Activated CD4-positive, alpha-beta memory T cell treated with anti-CD3 and anti-CD28 coated beads for 36 hours (primary cell): Measurements from ENCODE around the gene ABLIM3. TPM values are rescaled to one million over a fixed set of nuclear protein-coding genes. Genes with fewer than 3 reads are reported as not detected.

Experiments used
- CTCF ChIA-PET: fragments of 350-600 bp; sonication (Branson Sonifier 250); formaldehyde crosslinking; loops from one replicate; lab custom pipeline; 2021; ENCODE audit warnings: antibody characterized with exemption, inconsistent platforms; lab: Charles Lee
- POLR2A ChIA-PET: fragments of 350-600 bp; sonication (Branson Sonifier 250); formaldehyde crosslinking; loops from one replicate; lab custom pipeline; 2021; ENCODE audit warnings: antibody characterized with exemption; lab: Charles Lee
- DNase-seq: peaks from one replicate; pipeline ENCODE4 v3.0.0-alpha.2; 2020
- H3K27ac Mint-ChIP-seq: one replicate; pipeline ENCODE4 v1.8.0; 2021; ENCODE audit warnings: mixed read lengths
- H3K27me3 Mint-ChIP-seq: one replicate; pipeline ENCODE4 v1.8.0; 2021; ENCODE audit warnings: mixed read lengths
- H3K36me3 Mint-ChIP-seq: one replicate; pipeline ENCODE4 v1.8.0; 2021; ENCODE audit warnings: mixed read lengths
- H3K4me1 Mint-ChIP-seq: one replicate; pipeline ENCODE4 v1.8.0; 2021; ENCODE audit warnings: low read depth, mixed read lengths
- H3K4me3 Mint-ChIP-seq: one replicate; pipeline ENCODE4 v1.8.0; 2021; ENCODE audit warnings: mild to moderate bottlenecking, mixed read lengths
- H3K9me3 Mint-ChIP-seq: one replicate; pipeline ENCODE4 v1.8.0; 2021; ENCODE audit warnings: mixed read lengths
- intact Hi-C: fragments of 100-400 bp; cut with micrococcal nuclease; formaldehyde crosslinking; loops from one replicate; pipeline ENCODE4 v1.15.1; 2023
- total RNA-seq, 2 experiments: library from RNA; stranded (reverse); gene quantifications; one replicate each; pipeline ENCODE4 v1.2.3, GENCODE V29; 2021

ABLIM3 gene
- total RNA-seq, 2 experiments from 2014 or later, result 0.10 to 0.24 TPM

GRCh38 chr5:149202910-149203451, 61.7 kb downstream of the ABLIM3 start:
- H3K4me3 Mint-ChIP-seq, result no peak overlapping the region
- H3K4me1 Mint-ChIP-seq, result no peaks in the 10 kb centered on the region
- no peaks in the 10 kb centered on the region for H3K9me3 Mint-ChIP-seq
- no peak for DNase-seq
- no peaks in the 10 kb centered on the region for H3K27me3 Mint-ChIP-seq
- intact Hi-C loops, result no loop called here
- no peaks in the 10 kb centered on the region for H3K36me3 Mint-ChIP-seq
- CTCF ChIA-PET, result no interaction called here
- H3K27ac Mint-ChIP-seq, result no peak overlapping the region
- POLR2A ChIA-PET, result no interaction called here

GRCh38 chr5:149203921-149204441, 62.7 kb downstream of the ABLIM3 start:
- DNase-seq, result no peak
- intact Hi-C loops, result no loop called here
- no peaks in the 10 kb centered on the region for H3K36me3 Mint-ChIP-seq
- no peak overlapping the region for H3K27ac Mint-ChIP-seq
- POLR2A ChIA-PET, result no interaction called here
- no peak overlapping the region for H3K4me3 Mint-ChIP-seq
- H3K27me3 Mint-ChIP-seq, result no peaks in the 10 kb centered on the region
- CTCF ChIA-PET, result no interaction called here
- no peaks in the 10 kb centered on the region for H3K9me3 Mint-ChIP-seq
- no peaks in the 10 kb centered on the region for H3K4me1 Mint-ChIP-seq

- no peak for DNase-seq
- ChIA-PET CTCF (no interaction called here), POLR2A (no interaction called here)
- no peak overlapping the region for H3K4me3 Mint-ChIP-seq
- intact Hi-C loops, result no loop called here
- no peaks in the 10 kb centered on the region for H3K36me3 Mint-ChIP-seq
- H3K27me3 Mint-ChIP-seq, result no peaks in the 10 kb centered on the region
- no peaks in the 10 kb centered on the region for H3K9me3 Mint-ChIP-seq
- no peak overlapping the region for H3K27ac Mint-ChIP-seq
- no peaks in the 10 kb centered on the region for H3K4me1 Mint-ChIP-seq
These were observed 64.6 kb downstream of the ABLIM3 start for GRCh38 chr5:149205625-149206523.

GRCh38 chr5:149206524-149207141, 65.3 kb downstream of the ABLIM3 start:
- DNase-seq, result no peak
- Mint-ChIP-seq H3K27me3 (no peaks in the 10 kb centered on the region), H3K4me1 (peaks cover 1% of the 10 kb centered on the region), H3K4me3 (no peak overlapping the region), H3K27ac (no peak overlapping the region), H3K9me3 (no peaks in the 10 kb centered on the region), H3K36me3 (no peaks in the 10 kb centered on the region)
- intact Hi-C loops, result no loop called here
- ChIA-PET POLR2A (no interaction called here), CTCF (interaction anchor here (1.0 kb wide), 1 partner anchor 65 kb away, joined by 3 read pairs; the partner anchor contains the start of gene ABLIM3)

- POLR2A ChIA-PET, result no interaction called here
- H3K27me3 Mint-ChIP-seq, result no peaks in the 10 kb centered on the region
These were observed 66.5 kb downstream of the ABLIM3 start for GRCh38 chr5:149207831-149208230.

GRCh38 chr5:149210225-149210624, 68.9 kb downstream of the ABLIM3 start:
- no peak overlapping the region for H3K4me3 Mint-ChIP-seq
- POLR2A ChIA-PET, result no interaction called here
- intact Hi-C loops, result no loop called here
- DNase-seq, result no peak
- H3K4me1 Mint-ChIP-seq, result peaks cover 9% of the 10 kb centered on the region
- H3K36me3 Mint-ChIP-seq, result no peaks in the 10 kb centered on the region
- H3K27ac Mint-ChIP-seq, result no peak overlapping the region
- H3K9me3 Mint-ChIP-seq, result no peaks in the 10 kb centered on the region
- no peaks in the 10 kb centered on the region for H3K27me3 Mint-ChIP-seq
- CTCF ChIA-PET, result interaction anchor here (0.6 kb wide), 1 partner anchor 416 kb away, joined by 3 read pairs; no protein-coding TSS in a partner anchor

More at GRCh38 chr5:149207831-149208230, 66.5 kb downstream of the ABLIM3 start:
- Mint-ChIP-seq H3K4me3 (no peak overlapping the region), H3K9me3 (no peaks in the 10 kb centered on the region), H3K36me3 (no peaks in the 10 kb centered on the region), H3K27ac (no peak overlapping the region), H3K4me1 (peaks cover 9% of the 10 kb centered on the region)
- DNase-seq, result no peak
- intact Hi-C loops, result no loop called here
- CTCF ChIA-PET, result interaction anchor here (1.0 kb wide), 1 partner anchor 66 kb away, joined by 3 read pairs; the partner anchor contains the start of gene ABLIM3

- ChIA-PET POLR2A (no interaction called here), CTCF (no interaction called here)
- peaks cover 9% of the 10 kb centered on the region for H3K4me1 Mint-ChIP-seq
- no peaks in the 10 kb centered on the region for H3K36me3 Mint-ChIP-seq
- no peak overlapping the region for H3K4me3 Mint-ChIP-seq
- H3K27ac Mint-ChIP-seq, result no peak overlapping the region
- no peaks in the 10 kb centered on the region for H3K9me3 Mint-ChIP-seq
- no peak for DNase-seq
- H3K27me3 Mint-ChIP-seq, result no peaks in the 10 kb centered on the region
- intact Hi-C loops, result no loop called here
These were observed 69.7 kb downstream of the ABLIM3 start for GRCh38 chr5:149210968-149211490.

- ChIA-PET POLR2A (no interaction called here), CTCF (no interaction called here)
- Mint-ChIP-seq H3K36me3 (no peaks in the 10 kb centered on the region), H3K27ac (no peak overlapping the region), H3K9me3 (no peaks in the 10 kb centered on the region), H3K4me3 (no peak overlapping the region), H3K4me1 (peaks cover 9% of the 10 kb centered on the region), H3K27me3 (no peaks in the 10 kb centered on the region)
- intact Hi-C loops, result no loop called here
- DNase-seq, result no peak
These were observed 70.3 kb downstream of the ABLIM3 start for GRCh38 chr5:149211566-149211965.

- Mint-ChIP-seq H3K27me3 (no peaks in the 10 kb centered on the region), H3K4me1 (peaks cover 9% of the 10 kb centered on the region), H3K4me3 (no peak overlapping the region), H3K9me3 (no peaks in the 10 kb centered on the region), H3K27ac (no peak overlapping the region), H3K36me3 (no peaks in the 10 kb centered on the region)
- CTCF ChIA-PET, result no interaction called here
- POLR2A ChIA-PET, result no interaction called here
- DNase-seq, result no peak
- intact Hi-C loops, result no loop called here
These were observed 71.1 kb downstream of the ABLIM3 start for GRCh38 chr5:149212198-149212951.

GRCh38 chr5:149213264-149213880, 72.1 kb downstream of the ABLIM3 start:
- DNase-seq, result no peak
- Mint-ChIP-seq H3K27me3 (no peaks in the 10 kb centered on the region), H3K4me1 (peaks cover 9% of the 10 kb centered on the region), H3K36me3 (no peaks in the 10 kb centered on the region), H3K9me3 (no peaks in the 10 kb centered on the region), H3K27ac (no peak overlapping the region), H3K4me3 (no peak overlapping the region)
- CTCF ChIA-PET, result no interaction called here
- intact Hi-C loops, result no loop called here
- POLR2A ChIA-PET, result interaction anchor here (0.7 kb wide), 2 partner anchors 27 to 393 kb away, joined by 3 read pairs; no protein-coding TSS in a partner anchor

- POLR2A ChIA-PET, result no interaction called here
- Mint-ChIP-seq H3K4me3 (no peak overlapping the region), H3K9me3 (no peaks in the 10 kb centered on the region), H3K27ac (no peak overlapping the region), H3K4me1 (peaks cover 9% of the 10 kb centered on the region), H3K27me3 (no peaks in the 10 kb centered on the region), H3K36me3 (no peaks in the 10 kb centered on the region)
- intact Hi-C loops, result no loop called here
- CTCF ChIA-PET, result interaction anchor here (0.6 to 1.6 kb wide), 3 partner anchors 26 to 180 kb away, joined by 3 to 5 read pairs (median 3); partner anchors contain the start of gene ABLIM3
- no peak for DNase-seq
These were observed 74.3 kb downstream of the ABLIM3 start for GRCh38 chr5:149215478-149216090.
